Measurements from ENCODE around the gene GRPEL2. TPM values are rescaled to one million over a fixed set of nuclear protein-coding genes. Genes with fewer than 3 reads are reported as not detected.

The GRPEL2 gene, protein sequence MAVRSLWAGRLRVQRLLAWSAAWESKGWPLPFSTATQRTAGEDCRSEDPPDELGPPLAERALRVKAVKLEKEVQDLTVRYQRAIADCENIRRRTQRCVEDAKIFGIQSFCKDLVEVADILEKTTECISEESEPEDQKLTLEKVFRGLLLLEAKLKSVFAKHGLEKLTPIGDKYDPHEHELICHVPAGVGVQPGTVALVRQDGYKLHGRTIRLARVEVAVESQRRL
- 11.6 TPM for total RNA-seq
- long read RNA-seq, full-length matches to known transcripts, result 1 of 4 reads
- long read RNA-seq, partial matches to known transcripts, result 3 of 4 reads
- long read RNA-seq, other reads (novel, unspliced or antisense), result 0 of 4 reads

- peak; percentile 98 for ATAC-seq
- intact Hi-C loops (cut with DNase I), result loop anchor here (5.0 kb wide), 1 partner anchor 43 kb away; no protein-coding TSS in a partner anchor
Observed at GRCh38 chr5:149345147-149345891, at the start of gene GRPEL2. Gene GRPEL2 (plus strand): TSS chr5:149345499. CDS start chr5:149345540, 41 bp downstream.

DNA sequence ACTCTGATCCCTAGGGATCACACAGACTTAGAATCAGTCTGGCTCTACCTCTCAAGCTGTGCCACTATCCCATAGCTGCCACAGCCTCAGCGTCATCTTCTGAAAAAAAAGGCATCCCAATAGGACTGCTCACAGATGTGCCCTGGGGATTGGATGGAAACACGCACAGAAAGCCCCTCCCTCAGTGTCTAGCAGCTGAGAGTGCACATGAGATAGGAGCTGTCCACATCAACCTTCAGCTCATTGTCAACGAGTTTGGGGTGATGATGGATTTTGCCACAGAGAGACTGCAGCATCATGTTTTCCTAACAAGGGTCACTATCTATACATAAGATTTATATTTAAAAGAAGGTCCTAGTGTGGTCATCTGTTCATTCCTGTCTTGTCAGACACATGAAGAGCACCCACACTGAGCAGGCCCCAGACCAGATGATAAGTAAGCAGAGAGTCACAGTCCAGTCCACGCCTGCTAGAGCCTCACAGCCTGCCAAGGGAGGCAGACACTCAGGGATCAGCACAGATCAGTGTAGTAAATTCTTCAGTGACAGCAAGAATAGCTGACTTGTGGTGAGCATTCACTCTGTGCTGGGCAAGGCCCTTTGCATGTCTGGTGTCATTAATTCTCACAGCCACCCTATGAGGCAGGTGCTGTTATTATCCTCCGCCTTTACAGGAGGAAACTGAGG is 47.8 kb upstream of the GRPEL2 start:
- DNase-seq (ENCODE audit: missing footprints) (no peak), ATAC-seq (peak; percentile 84)
- intact Hi-C loops (cut with DNase I), result no loop called here

More at GRCh38 chr5:149345147-149345891, at the start of gene GRPEL2:
- DNase-seq (ENCODE audit: missing footprints), result peak; percentile 98

- intact Hi-C loops (cut with DNase I), result no loop called here
- DNase-seq (ENCODE audit: missing footprints), result no peak
- no peak for ATAC-seq
Observed at GRCh38 chr5:149298163-149298562, 47.1 kb upstream of the GRPEL2 start.

DNA sequence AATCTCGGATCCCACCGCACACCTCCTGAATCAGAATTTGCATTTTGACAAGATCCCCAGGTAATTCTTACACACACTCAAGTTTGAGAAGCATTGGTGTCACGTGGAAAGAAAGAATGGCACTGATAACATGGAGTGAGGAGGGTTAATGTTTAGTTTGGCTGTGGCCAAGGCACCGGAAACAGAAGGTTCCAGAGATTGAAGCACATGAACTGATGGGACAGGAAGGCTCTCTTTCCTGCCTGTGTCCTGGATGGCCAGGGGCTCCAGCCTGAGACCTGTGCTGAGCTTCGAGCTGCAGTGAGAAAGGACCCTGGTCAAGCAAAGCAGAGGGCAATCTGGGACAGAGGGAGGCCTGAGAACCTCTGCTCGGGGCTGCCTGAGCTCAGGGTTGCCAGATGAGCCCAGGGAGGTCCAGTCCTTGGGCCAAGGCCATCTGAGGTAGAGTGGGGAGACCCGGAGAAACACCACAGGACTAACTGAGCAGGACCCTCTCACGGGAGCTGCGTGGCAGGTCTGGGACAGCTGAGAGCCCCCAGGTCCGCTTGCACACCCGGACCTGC is 46.4 kb upstream of the GRPEL2 start:
- ATAC-seq (no peak), DNase-seq (ENCODE audit: missing footprints) (no peak)
- intact Hi-C loops (cut with DNase I), result no loop called here

DNA sequence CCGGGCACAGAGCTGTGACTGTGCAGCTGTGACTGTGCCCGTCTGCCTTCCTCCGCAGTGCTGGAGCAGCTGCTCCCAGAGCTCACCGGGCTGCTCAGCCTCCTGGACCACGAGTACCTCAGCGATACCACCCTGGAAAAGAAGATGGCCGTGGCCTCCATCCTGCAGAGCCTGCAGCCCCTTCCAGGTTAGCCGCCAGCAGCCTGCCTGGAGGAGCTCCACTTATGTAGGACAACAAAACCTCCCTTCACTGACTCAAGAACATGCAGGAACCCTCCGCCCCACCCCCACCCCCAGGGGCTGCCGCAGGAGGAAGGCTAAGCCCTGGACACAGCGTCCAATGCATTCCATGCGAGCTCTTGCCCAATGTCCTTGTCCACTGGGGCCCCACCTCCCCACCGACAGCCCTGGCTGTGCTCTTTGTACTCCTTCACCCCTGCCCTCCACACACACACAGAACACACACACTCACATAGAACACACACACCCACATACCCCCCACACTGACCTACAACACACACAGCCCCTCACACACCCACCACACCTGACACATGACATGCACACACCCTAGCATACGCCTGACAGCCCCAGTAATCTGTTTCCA is 45.7 kb upstream of the GRPEL2 start:
- ATAC-seq (peak; percentile 4), DNase-seq (ENCODE audit: missing footprints) (no peak)
- intact Hi-C loops (cut with DNase I), result loop anchor here (5.0 kb wide), 1 partner anchor 48 kb away; the partner anchor contains the start of gene GRPEL2

GRCh38 chr5:149300441-149300840 is 44.9 kb upstream of the GRPEL2 start:
- intact Hi-C loops (cut with DNase I), result loop anchor here (5.0 kb wide), 1 partner anchor 47 kb away; the partner anchor contains the start of gene GRPEL2
- no peak for ATAC-seq
- no peak for DNase-seq (ENCODE audit: missing footprints)

DNA sequence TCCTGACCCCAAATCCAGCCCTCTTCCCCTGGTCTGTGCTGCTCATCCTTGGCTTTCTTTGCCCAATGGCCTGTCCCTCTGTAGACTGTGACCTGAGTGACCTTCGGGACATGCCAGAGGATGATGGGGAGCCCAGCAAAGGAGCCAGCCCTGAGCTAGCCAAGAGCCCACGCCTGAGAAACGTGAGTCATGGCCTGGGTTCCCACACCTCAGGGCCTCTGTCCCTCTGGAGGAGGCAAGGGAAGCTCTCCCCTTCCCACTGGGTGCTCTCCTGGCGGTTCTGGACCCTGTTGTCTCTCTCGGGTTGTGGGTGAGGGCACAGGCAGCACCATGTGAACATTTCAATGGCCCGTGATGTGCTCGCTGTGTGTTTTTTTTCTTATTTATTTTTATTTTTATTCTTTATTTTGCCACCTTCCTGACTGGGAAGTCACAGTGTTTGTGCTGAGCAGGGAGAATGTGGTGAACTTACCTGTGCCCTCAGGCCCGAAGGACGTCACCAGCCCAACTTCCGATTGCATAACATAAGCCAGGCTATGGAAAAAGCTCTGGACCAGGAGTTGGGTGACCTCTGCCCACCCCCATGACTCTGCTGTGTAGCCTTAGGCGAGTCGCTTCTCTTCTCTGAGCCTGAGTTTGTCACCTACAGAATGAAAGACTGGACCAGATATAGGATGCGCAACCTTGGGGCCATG is 44.1 kb upstream of the GRPEL2 start:
- ATAC-seq, result no peak

GRCh38 chr5:149301744-149302380 is 43.4 kb upstream of the GRPEL2 start:
- intact Hi-C loops (cut with DNase I), result loop anchor here (5.0 kb wide), 1 partner anchor 45 kb away; the partner anchor contains the start of gene GRPEL2
- ATAC-seq, result no peak
- DNase-seq (ENCODE audit: missing footprints), result no peak

More for the DNA sequence above, 44.1 kb upstream of the GRPEL2 start:
- intact Hi-C loops (cut with DNase I), result loop anchor here (5.0 kb wide), 1 partner anchor 46 kb away; the partner anchor contains the start of gene GRPEL2
- no peak for DNase-seq (ENCODE audit: missing footprints)

GRCh38 chr5:149302641-149303040 is 42.7 kb upstream of the GRPEL2 start:
- DNase-seq (ENCODE audit: missing footprints) (no peak), ATAC-seq (no peak)
- intact Hi-C loops (cut with DNase I), result loop anchor here (5.0 kb wide), 1 partner anchor 45 kb away; the partner anchor contains the start of gene GRPEL2

- ATAC-seq (no peak), DNase-seq (ENCODE audit: missing footprints) (no peak)
- intact Hi-C loops (cut with DNase I), result loop anchor here (5.0 kb wide), 1 partner anchor 44 kb away; the partner anchor contains the start of gene GRPEL2
Observed at GRCh38 chr5:149303210-149303609, 42.1 kb upstream of the GRPEL2 start.

DNA sequence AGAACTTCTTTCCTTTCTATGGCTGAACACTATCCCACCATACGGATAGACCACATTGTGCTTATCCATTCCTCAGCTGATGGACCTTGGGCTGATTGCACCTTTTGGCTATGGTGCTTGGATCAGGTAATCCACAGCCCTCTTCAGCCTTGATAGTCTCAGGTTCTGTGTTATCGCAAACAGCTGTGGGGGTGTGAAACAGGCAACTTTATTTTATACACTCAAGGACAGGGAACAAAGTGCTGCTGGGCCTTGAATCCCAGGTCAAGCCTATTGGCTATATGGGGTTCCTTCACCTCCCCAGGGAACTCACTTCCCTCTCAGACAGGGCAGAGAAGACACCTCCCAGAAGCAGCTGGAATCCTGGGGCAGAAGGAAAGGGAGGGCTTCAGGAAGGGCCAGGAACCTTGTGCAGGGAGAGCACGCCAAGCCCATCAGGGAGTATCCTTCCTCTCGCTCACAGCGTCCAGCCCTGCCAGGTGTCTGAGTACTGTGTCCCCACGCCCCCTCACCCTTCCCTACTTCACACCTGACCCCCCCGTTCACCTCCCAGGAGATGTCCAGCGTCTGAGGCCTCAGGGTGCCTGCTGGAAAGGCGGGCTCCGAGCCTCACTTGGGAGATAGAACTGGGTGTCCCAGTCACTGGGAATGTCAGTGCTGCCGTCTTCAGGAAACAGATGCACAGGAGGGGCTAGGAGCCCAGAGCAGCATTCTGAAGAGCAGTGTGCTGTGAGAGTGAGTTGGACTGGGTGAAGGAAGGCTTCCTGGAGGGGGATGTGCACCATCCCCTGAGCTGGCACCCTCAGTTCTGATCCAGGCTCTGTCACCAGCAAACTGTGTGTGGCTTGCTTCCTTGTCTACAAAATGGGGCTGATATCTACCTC is 40.9 kb upstream of the GRPEL2 start:
- intact Hi-C loops (cut with DNase I), result loop anchor here (5.0 kb wide), 1 partner anchor 43 kb away; the partner anchor contains the start of gene GRPEL2
- ATAC-seq, result peak; percentile 12

GRCh38 chr5:149309354-149309753 is 35.9 kb upstream of the GRPEL2 start:
- no peak for DNase-seq (ENCODE audit: missing footprints)
- no peak for ATAC-seq
- intact Hi-C loops (cut with DNase I), result no loop called here

More for the DNA sequence above, 40.9 kb upstream of the GRPEL2 start:
- DNase-seq (ENCODE audit: missing footprints), result no peak

DNA sequence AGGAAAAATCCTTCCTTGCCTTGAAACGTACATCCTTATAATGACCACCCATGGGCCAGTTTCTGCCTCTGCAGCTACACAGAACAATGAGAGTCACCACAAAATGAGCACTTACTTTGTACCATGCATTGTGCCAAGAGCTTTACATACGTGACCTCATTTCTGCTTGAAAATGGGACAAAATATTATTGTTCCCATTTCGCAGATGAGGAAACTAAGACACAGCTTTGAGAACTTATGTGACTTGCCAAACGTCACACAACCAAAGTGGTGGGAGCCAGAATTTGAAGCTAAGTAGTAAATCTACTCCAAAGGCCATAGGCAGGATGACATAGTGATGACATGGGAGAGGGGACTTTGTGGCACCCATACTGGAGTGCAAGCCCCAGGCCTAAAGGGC is 34.8 kb upstream of the GRPEL2 start:
- intact Hi-C loops (cut with DNase I), result no loop called here
- DNase-seq (ENCODE audit: missing footprints), result no peak
- ATAC-seq, result no peak

DNA sequence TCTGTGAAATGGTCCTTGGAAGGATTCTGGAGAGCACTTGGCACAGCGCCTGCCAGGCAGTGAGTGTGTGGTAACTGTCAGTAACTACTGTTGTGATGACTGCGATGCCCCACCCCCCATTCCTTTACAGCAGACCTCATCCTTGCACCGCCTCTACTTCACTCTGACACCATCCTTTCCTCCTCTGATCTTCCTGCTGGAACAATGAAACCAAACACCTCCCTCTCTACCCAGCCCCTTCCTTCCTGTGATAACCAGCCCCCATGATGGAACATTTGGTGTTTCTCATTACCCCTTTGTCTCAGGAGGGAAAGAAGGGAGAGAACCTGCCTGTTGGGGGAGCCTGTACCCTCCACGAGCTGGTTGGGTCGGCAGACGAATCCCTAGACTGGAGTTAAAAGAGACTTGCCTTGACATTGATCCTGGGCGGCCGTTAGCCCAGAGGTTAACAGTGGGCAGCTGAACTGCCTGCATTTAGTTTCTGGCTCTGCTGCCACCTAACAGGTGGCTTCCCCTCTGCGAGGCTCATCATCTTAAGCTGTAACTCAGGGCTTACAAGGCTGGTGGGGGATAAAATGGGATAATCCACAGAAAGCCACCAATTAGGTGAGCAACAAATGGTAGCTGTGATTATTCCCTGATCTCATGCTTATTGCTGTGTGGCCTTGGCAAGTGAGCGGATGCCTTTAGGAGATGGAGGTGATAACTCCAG is 34.2 kb upstream of the GRPEL2 start:
- DNase-seq (ENCODE audit: missing footprints), result no peak
- ATAC-seq, result peak; percentile 19
- intact Hi-C loops (cut with DNase I), result no loop called here

DNA sequence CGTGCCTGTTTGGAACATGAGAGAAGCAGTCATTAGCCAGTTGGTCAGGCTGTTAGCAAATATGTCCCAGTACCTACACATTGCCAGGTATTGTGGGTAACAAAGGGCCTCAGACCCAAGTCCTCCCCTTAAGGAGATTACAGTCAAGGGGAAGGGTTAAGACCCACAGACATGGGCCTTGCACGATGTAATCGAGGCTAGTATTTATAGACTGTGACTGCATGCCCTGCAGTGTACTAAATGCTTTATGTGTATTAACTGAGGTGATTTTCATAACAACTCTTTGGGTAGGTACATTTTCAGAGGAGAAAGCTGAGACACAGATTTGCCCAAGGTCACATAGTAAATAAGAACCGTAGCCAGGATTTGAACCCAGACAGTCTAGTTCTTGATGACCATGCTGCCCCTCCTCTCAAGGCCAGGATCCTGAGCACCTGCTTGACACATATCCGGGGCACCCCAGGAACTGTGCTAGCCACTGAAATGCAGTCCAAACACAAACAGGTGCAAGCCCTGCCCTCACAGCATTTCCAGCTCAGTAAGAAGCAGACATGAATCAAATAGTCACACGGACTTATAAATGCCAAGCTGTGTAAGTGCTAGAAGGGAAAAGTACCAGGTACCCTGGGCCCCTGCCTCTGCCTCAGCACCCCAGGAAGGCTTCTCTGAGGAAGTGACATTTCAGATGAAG is 32.0 kb upstream of the GRPEL2 start:
- ATAC-seq (no peak), DNase-seq (ENCODE audit: missing footprints) (no peak)
- intact Hi-C loops (cut with DNase I), result no loop called here
